Fibroblast of the aortic adventitia (primary cell): ENCODE results near the gene CIB4. TPM values are rescaled to one million over a fixed set of nuclear protein-coding genes. Genes with fewer than 3 reads are reported as not detected.

Source experiments
- DNase-seq: peaks from one replicate; pipeline ENCODE4 v3.0.0-alpha.2; 2010; ENCODE audit warnings: low read depth
- H3K4me3 ChIP-seq: 2 replicates; pipeline ENCODE4 v1.5.1; 2011; ENCODE audit warnings: low read depth, mild to moderate bottlenecking, control low read depth, low read length, moderate library complexity
- total RNA-seq: library from RNA; depleted of rRNA; stranded (reverse); fragments of >200 nt; gene quantifications from 2 replicates; pipeline ENCODE4 v1.2.3, GENCODE V29; 2012; ENCODE audit warnings: low replicate concordance
- TF ChIP-seq, protein P1 (sequence below): IDR thresholded peaks from 2 replicates; pipeline ENCODE4 v1.5.1; 2011; ENCODE audit warnings: mild to moderate bottlenecking, low read length, control low read depth, inconsistent platforms; ENCODE audit not compliant: insufficient read depth

The CIB4 gene
- total RNA-seq, 1 donor: not detected

DNA sequence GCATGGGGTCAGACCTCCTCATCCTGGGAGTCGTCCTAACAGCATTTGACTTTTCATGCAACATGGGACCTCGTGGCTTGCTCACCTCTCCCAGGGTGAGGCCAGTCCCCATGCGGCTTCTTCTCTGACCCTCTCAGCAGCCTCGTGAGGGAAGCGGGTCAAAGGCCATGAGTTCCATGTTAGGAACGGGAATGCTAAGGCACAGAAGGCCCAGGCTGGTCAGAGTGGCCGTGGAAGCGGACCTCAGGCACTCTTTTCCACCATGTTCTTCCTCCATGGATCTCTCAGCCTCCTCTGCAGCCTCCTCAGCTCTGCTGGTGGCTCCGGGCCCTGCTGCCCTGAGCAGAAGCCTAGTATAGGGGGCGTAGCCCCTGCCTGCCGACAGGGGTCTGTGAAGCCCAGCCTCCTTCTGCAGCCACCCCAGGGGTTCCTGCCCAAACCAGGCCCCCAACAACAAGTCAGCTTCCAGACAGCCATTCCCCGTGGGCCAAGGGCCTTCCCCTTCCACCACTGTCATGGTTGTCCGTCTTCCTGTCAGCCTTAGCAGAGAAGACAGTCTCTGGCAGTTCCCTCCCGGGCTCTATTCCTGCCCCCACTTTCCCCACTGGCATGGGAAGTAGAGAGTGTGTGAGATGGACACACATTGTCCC, 103.2 kb downstream of the CIB4 start:
- H3K4me3 ChIP-seq: no peak overlapping the region
- DNase-seq: no peak
- TF ChIP-seq, protein P1, sequence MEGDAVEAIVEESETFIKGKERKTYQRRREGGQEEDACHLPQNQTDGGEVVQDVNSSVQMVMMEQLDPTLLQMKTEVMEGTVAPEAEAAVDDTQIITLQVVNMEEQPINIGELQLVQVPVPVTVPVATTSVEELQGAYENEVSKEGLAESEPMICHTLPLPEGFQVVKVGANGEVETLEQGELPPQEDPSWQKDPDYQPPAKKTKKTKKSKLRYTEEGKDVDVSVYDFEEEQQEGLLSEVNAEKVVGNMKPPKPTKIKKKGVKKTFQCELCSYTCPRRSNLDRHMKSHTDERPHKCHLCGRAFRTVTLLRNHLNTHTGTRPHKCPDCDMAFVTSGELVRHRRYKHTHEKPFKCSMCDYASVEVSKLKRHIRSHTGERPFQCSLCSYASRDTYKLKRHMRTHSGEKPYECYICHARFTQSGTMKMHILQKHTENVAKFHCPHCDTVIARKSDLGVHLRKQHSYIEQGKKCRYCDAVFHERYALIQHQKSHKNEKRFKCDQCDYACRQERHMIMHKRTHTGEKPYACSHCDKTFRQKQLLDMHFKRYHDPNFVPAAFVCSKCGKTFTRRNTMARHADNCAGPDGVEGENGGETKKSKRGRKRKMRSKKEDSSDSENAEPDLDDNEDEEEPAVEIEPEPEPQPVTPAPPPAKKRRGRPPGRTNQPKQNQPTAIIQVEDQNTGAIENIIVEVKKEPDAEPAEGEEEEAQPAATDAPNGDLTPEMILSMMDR: no peak

DNA sequence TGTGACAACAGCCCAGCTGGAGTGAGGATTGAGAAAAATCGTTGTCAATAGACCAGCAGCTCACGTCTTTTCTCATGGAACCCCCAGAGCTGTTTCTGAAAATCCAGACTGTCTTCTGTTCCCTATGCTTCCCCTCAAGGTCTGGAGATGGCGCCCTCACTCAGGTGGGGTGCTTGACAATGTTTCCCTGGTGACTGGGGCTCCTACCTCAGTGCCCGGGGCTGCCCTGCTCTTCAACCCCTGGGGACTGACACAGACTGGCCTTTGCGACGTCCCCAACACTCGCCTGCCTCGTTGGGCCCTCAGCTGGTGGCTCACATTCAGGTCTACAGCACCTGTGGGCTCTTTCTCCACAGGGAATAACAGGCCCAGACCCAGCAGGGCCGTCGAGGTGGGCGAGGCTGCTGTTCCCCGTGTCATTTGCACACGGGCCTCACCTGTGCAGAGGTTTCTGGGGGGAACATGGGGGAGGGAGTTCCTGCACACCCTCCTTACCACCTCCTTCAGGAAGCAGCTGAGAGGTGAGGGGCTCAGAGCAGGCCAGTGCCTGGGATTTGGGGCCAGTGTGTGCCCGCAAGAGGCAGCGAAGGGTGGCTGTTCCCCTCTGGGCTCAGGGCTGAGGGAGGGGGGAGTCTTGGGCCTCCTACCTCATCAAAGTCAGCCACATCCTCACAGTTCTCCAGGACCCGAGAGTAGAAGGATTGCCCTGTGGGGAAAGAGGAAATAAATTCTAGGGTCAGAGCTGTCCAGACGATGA, 103.9 kb downstream of the CIB4 start:
- TF ChIP-seq, protein P1: no peak
- no peak for DNase-seq

DNA sequence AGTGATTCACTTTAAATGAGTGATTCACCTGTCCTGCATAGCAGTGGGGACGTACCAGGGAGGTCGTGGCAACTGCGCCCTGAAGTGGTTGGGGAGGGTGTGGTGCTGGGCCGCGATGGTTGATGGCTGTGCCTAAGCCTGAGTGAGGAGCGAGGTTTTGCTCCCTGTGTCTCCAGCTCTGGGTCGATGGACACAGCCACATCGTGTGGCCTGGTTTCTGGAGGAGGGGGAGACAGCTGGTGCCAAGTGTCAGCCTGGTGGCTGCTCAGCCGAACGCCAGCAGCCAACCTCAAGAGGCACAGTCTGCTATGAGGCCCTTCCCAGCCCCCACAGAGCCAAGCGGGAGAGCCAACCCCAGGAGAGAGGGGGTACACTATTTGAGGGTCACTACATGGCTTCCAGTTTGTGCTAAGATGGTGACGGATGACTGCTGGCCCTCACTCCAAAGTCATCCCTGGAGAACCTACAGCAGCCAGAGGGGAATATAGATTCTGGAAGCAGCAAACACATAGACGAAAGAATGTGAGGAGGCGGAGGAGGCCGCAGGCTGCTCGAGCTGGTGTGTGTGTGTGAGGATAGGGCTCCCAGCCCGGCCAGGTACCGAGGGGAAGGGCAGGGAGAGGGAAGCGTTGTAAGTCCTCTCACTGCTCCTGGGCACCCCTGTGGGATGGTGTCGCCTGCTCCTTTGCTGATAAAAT, 104.6 kb downstream of the CIB4 start:
- no peak overlapping the region for H3K4me3 ChIP-seq
- DNase-seq: no peak
- TF ChIP-seq, protein P1: no peak

More for the DNA sequence above, 103.9 kb downstream of the CIB4 start:
- no peak overlapping the region for H3K4me3 ChIP-seq

DNA sequence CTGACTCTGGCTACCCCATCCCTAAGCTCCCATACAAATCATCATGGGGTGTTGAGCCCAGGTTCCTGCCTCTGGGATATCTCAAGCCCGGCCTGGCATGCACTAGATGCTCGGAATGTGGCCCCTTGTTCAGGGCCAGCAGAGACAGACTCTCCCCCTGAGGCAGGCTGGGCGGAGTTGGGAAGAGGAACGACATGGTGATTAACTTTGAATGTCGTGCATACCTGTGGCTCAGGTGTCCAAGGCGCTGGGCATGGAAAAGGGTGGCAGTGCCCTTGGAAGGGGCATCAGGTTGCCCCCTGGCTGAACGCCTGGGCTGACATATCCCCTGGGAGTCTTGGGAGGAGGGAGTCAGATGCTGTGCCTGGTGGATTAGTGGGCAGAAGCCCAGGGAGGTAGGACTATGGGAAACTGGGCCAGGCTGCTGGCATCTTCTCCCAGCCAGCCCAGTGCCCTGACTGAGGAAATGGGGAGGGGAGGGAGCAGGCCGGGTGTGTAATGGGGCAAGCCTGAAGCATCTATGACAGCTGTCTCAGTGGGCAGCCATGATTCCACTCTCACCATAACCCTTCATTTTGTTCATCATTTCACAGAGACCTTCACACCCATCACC, 105.4 kb downstream of the CIB4 start:
- TF ChIP-seq, protein P1: no peak
- no peak overlapping the region for H3K4me3 ChIP-seq
- DNase-seq: no peak

DNA sequence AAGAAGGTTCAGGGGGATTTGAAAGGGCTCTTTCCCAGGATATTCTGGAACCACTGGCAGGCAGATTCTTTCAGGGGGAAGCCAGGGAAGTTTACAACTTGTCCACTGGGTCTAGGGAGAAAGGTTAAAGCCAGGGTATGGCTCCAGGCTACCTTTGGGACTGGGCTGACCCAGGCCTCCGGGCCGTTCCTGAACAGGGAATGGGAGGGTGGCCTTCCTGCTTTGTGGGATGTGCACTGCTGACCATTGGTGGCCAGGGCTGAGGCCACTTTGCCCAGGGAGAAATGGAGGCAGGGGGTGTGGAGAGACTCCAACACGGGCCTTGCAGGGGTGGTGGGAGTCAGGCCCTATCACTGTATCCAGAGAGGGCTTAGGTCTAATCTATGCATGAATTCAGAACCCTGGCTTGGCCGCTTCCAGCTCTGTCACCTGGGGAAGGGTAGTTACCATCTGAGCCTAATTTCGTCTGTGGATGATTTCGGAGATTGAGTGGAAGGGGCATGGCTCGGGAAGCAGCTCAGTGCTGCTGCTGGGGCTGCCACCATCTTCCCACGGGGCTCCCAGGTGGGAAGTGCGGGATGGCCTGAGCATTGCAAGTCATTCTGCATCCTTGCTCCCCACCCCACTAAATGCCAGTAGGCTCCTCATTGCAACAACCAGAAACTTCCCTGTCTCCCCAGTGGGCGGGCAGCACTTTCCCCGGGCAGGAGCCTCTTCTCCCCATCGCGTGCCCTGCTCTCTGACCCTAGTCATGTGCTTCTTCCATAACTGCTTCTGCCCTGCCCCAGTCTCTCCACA, 106.1 kb downstream of the CIB4 start:
- TF ChIP-seq, protein P1: no peak
- no peak overlapping the region for H3K4me3 ChIP-seq
- no peak for DNase-seq
